ENCODE results near the gene PTPRZ1.

The PTPRZ1 gene

DNA sequence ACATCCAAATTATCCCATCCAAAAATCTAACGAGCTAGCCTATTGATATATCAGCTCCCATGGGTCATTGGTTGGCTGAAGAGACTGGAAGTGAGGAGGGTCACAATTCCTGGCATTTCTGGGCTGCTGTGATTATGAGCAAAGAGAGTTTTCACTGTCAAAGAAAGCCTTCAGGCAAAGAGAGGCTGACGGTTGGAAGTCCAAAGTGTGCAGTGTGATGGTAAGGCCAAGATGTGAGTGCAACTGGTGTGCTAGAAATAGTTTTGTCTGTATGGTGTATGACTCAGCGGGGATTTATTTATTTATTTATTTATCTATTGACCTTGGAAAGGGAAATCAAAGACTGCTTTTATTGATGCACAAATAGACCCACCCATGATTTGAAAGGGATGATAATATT lies 196.0 kb downstream of the PTPRZ1 start:
- Histone ChIP-seq H3K27ac (no peak overlapping the region), H3K9me3 (ENCODE audit: severe bottlenecking) (no peaks in the 10 kb centered on the region)
- DNase-seq, result no peak

DNA sequence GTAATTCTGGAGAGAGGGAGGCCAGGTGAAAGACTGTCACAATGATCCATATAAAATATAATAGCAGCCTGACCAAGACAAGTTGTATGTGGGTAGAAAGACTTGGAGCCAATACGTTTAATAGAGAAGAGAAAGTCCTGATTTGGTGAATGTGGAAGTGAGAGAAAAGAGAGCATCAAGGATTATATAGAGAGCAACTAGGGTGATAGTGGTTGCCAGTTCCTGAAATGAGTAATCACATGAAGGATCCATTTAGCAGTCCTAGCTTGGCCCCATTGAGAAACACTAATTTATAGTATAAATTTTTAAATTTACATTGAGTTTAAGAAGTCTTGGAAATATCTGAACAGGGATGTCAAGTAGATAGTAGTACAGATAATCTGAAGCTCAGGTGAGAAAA lies 197.1 kb downstream of the PTPRZ1 start:
- no peaks in the 10 kb centered on the region for H3K36me3 ChIP-seq
- no peak overlapping the region for H3K4me3 ChIP-seq (ENCODE audit: low read depth, low read length)
- no peaks in the 10 kb centered on the region for H3K27me3 ChIP-seq (ENCODE audit: insufficient read depth, low read depth, severe bottlenecking)
- no peak overlapping the region for H3K27ac ChIP-seq
- TF ChIP-seq, protein P1, sequence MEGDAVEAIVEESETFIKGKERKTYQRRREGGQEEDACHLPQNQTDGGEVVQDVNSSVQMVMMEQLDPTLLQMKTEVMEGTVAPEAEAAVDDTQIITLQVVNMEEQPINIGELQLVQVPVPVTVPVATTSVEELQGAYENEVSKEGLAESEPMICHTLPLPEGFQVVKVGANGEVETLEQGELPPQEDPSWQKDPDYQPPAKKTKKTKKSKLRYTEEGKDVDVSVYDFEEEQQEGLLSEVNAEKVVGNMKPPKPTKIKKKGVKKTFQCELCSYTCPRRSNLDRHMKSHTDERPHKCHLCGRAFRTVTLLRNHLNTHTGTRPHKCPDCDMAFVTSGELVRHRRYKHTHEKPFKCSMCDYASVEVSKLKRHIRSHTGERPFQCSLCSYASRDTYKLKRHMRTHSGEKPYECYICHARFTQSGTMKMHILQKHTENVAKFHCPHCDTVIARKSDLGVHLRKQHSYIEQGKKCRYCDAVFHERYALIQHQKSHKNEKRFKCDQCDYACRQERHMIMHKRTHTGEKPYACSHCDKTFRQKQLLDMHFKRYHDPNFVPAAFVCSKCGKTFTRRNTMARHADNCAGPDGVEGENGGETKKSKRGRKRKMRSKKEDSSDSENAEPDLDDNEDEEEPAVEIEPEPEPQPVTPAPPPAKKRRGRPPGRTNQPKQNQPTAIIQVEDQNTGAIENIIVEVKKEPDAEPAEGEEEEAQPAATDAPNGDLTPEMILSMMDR (IDR thresholded peaks at IDR 0.05; ENCODE audit: low read depth, low read length), result no peak
- DNase-seq, result no peak
- no peaks in the 10 kb centered on the region for H3K9me3 ChIP-seq (ENCODE audit: severe bottlenecking)

More for the DNA sequence above, 196.0 kb downstream of the PTPRZ1 start:
- H3K4me3 ChIP-seq (ENCODE audit: low read depth, low read length), result no peak overlapping the region
- TF ChIP-seq, protein P1 (IDR thresholded peaks at IDR 0.05; ENCODE audit: low read depth, low read length), result no peak
- H3K27me3 ChIP-seq (ENCODE audit: insufficient read depth, low read depth, severe bottlenecking), result no peaks in the 10 kb centered on the region
- no peaks in the 10 kb centered on the region for H3K36me3 ChIP-seq

GRCh38 chr7:122070834-122071233 lies 197.9 kb downstream of the PTPRZ1 start:
- H3K27me3 ChIP-seq (ENCODE audit: insufficient read depth, low read depth, severe bottlenecking), result no peaks in the 10 kb centered on the region
- TF ChIP-seq, protein P1 (IDR thresholded peaks at IDR 0.05; ENCODE audit: low read depth, low read length), result no peak
- no peak overlapping the region for H3K27ac ChIP-seq
- H3K9me3 ChIP-seq (ENCODE audit: severe bottlenecking), result no peaks in the 10 kb centered on the region
- no peak for DNase-seq
- no peaks in the 10 kb centered on the region for H3K36me3 ChIP-seq
- no peak overlapping the region for H3K4me3 ChIP-seq (ENCODE audit: low read depth, low read length)

- no peak overlapping the region for H3K27ac ChIP-seq
- H3K27me3 ChIP-seq (ENCODE audit: insufficient read depth, low read depth, severe bottlenecking), result no peaks in the 10 kb centered on the region
- no peak overlapping the region for H3K4me3 ChIP-seq (ENCODE audit: low read depth, low read length)
- H3K9me3 ChIP-seq (ENCODE audit: severe bottlenecking), result no peaks in the 10 kb centered on the region
- H3K36me3 ChIP-seq, result no peaks in the 10 kb centered on the region
- TF ChIP-seq, protein P1 (IDR thresholded peaks at IDR 0.05; ENCODE audit: low read depth, low read length), result no peak
- no peak for DNase-seq
These were observed 199.3 kb downstream of the PTPRZ1 start for GRCh38 chr7:122072272-122072671.

- no peak overlapping the region for H3K27ac ChIP-seq
- no peaks in the 10 kb centered on the region for H3K27me3 ChIP-seq (ENCODE audit: insufficient read depth, low read depth, severe bottlenecking)
- H3K9me3 ChIP-seq (ENCODE audit: severe bottlenecking), result no peaks in the 10 kb centered on the region
- no peak for DNase-seq
- peaks cover 4% of the 10 kb centered on the region; the same call in 1 of the 2 replicates for H3K36me3 ChIP-seq
- H3K4me3 ChIP-seq (ENCODE audit: low read depth, low read length), result no peak overlapping the region
- TF ChIP-seq, protein P1 (IDR thresholded peaks at IDR 0.05; ENCODE audit: low read depth, low read length), result no peak
These were observed 200.1 kb downstream of the PTPRZ1 start for GRCh38 chr7:122072924-122073599.

DNA sequence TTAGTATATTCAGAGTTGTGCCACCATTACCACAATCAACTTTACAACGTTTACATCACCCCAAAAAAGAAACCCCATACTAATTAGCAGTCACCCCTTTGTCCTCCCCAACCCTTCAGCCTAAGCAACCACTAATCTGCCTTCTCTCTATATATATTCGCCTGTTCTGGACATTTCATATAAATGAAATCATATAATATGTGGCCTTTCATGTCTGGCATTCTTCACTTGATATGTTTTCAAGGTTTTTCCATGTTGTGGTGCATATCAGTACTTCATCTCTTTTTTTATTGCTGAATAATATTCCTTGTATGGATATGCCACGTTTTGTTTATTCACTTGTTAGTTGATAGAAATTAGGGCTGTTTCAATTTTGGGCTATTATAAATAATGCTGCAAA lies 200.7 kb downstream of the PTPRZ1 start:
- Histone ChIP-seq H3K9me3 (ENCODE audit: severe bottlenecking) (no peaks in the 10 kb centered on the region), H3K36me3 (peaks cover 4% of the 10 kb centered on the region; the same call in 1 of the 2 replicates), H3K4me3 (ENCODE audit: low read depth, low read length) (no peak overlapping the region), H3K27ac (no peak overlapping the region), H3K27me3 (ENCODE audit: insufficient read depth, low read depth, severe bottlenecking) (no peaks in the 10 kb centered on the region)
- no peak for DNase-seq
- TF ChIP-seq, protein P1 (IDR thresholded peaks at IDR 0.05; ENCODE audit: low read depth, low read length), result no peak
